HG03457 (cell line): Measurements from ENCODE around the gene ZBED1.
"Not testable (repeated sequence)": the region's sequence is repeated elsewhere in the genome, so short reads cannot be mapped to it uniquely, and the experiment has no call there.

ENCODE experiments used
- ATAC-seq: cut with Tn5 transposase; IDR thresholded peaks from one replicate; pipeline ENCODE4 v1.9.1; 2021; ENCODE audit warnings: moderate number of reproducible peaks; ENCODE audit not compliant: unreplicated experiment

Gene ZBED1

DNA sequence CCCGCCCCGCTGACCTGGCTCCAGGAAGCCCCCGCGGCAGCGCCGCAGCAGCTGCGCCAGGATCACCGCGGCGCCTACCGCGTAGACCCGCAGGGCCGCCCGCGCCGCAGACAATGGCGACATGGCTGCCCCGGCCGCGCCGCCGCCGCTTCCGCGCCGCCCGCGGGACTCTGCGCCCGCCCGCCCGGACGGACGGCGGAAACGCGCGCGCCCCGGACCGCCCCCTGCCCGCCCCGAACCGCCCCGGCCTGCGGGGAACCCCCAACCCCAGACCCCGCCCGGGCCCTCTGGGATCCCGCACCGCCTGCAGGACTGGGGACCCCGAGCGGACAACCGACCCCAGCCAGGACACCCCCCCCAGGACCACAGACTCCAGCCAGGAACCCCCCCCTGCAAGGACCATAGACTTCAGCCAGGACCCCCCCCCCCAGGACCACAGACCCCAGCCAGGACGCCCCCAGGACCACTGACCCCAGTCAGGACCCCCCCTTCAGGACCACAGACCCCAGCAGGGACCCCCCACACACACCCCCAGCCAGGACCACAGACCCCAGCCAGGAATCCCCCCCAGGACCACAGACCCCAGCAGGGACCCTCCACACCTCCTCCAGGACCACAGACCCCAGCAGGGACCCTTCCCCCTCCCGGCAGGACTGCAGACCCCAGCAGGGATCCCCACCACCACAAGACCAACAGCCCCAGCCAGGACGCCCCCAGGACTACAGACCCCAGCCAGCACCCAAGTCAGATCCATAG is at the start of gene ZBED1, which contains the start of gene DHRSX:
TSS of gene ZBED1 (minus strand) at position 174 of the 756 bp plus-strand sequence. CDS start 10,257 bp downstream, outside the sequence.
TSS of gene DHRSX (minus strand) at position 174 of the 756 bp plus-strand sequence. CDS start at position 123, 51 bp downstream.
- ATAC-seq, result peak; percentile 39

DNA sequence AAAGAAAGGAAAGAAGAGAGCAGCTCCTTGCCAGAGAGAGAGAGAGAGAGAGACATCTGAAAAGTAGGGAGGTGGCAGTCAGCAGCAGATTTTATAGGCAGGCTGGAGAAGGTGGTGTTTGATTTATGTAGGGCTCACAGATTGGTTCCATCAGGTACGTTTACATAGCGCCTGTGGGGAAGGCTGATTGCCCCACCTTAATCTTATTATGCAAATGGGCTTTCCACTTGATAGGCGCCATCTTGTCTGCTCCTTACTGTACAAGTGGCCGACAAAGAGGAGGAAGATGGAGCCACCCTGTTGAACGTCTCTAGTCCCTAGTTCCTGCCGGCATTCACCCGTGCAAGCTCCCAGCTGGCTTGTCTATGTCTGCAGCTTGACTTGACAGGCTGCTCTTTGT is 49.1 kb upstream of the ZBED1 start:
- ATAC-seq, result no peak

DNA sequence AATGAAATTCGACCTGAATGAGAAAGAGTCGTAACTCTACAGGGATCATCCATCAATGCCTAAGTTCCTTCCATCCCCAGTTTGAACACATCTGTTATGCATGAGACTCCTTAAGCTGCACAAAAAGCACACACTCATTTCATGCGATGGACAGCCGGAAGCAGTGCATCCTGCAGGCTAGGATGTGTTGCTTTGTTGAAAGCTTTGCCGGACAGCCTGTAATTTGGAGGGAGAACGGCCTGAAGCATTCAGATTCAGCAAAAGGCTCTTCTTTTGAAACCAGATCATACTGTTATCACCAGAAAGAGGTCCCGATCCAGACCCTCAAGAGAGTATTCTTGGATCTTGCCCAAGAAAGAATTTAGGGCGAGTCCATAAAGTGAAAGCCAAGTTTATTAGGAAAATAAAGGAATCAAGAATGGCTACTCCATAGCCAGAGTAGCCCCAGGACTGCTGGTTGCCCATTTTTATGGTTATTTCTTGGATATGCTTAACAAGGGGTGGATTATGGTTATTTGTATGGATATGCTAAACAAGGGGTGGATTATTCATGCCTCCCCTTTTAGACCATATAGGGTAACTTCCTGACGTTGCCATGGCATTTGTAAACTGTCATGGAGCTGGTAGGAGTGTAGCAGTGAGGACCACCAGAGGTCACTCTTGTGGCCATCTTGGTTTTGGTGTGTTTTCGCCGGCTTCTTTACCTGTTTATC is 48.1 kb upstream of the ZBED1 start:
- no peak for ATAC-seq

DNA sequence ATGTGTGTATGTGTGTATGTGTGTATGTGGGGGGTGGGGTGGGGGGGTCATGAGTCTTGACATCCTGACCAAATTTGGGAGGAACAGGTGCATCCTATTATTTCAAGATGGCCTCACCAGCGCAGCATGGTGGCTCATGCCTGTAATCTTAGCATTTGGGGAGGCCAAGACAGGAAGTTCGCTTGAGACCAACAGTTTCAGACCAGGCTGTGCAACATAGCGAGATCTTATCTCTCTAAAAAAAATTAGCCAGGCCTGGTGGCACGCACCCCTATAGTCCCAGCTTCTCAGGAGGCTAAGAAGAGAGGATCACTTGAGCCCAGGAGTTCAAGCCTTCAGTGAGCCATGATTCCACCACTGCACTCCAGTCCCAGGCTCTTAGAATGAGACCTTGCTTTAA is 47.0 kb upstream of the ZBED1 start:
- no peak for ATAC-seq

DNA sequence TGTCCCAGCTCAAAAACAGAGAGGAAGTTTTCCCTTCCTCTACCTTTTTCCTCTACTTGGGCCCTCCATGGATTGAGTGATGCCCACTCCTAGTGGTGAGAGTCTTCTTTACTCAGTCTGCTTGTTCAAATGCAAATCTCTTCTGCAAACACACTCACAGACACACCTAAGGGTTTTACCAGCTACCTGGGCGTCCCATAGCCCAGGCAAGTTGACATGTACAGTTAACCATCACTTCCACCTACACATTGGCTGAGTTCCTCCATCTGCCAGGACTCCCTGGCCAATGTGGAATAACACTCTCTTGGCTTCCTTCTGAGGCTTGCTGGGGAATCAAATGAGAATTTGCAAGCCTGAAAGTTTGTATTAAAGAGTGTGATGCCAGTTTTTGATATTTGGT is 45.7 kb upstream of the ZBED1 start:
- ATAC-seq, result no peak

DNA sequence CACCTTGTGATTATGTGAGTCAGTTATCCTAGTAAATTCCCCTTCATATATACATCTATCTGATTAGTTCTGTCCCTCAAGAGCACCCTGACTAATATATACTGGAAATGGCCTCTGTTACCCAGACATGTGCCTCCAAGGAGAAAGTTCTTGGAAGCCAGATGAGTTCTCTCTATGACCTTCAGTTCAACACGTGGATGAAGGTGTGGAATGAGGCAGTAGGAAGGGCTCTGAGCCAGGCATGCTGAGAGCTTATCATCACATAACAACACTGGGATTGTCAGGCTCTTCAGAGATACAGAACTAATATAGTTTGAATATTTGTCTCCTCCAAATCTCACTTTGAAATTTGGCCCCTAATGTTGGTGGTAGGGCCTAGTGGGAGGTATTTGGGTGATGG is 44.4 kb upstream of the ZBED1 start:
- ATAC-seq, result no peak

DNA sequence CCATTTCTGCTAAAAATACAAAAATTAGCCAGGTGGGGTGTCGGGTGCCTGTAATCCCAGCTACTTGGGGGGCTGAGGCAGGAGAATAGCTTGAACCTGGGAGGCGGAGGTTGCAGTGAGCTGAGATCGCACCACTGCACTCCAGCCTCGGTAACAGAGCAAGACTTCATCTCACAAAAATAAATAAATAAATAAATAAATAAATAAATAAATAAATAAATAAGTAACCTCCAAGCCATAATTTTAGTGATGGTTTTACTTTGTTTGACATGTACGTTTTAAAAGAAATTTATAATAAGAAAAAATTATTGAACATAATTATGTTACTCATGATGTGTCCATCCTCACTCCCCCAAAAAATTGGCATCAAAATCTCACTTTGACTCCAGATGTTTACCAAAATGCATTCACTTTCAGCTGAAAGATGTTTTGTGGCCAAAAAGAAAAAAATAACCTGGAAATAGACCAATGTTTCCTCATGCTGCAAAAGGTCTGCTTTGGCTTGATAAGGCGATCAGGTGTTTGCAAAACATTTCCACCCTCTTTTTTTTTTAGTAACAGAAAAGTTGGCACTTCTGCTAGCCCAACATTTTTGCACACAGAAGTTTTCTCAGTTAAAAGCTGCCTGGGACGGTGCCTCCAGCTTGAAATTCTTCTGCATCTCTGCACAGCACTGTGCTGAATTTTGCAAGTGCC is 42.2 kb upstream of the ZBED1 start:
- no peak for ATAC-seq

DNA sequence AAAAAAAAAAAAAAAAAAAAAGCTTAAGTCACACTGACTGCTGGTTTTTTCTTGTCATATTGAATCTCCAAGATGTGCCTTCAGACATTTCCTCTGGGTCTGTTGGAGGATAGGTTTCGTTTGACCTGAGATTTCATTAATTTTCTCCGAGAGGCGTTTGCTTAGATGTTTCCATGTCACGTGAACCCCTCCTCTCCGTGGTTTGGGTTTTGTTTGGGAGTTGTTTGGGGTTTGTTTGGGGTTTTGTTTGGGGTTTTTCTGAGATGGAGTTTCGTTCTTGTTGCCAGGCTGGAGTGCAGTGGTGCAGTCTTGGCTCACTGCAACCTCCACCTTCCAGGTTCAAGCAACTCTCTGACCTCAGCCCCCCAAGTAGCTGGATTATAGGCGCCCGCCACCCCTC is 40.8 kb upstream of the ZBED1 start:
- ATAC-seq, result no peak

DNA sequence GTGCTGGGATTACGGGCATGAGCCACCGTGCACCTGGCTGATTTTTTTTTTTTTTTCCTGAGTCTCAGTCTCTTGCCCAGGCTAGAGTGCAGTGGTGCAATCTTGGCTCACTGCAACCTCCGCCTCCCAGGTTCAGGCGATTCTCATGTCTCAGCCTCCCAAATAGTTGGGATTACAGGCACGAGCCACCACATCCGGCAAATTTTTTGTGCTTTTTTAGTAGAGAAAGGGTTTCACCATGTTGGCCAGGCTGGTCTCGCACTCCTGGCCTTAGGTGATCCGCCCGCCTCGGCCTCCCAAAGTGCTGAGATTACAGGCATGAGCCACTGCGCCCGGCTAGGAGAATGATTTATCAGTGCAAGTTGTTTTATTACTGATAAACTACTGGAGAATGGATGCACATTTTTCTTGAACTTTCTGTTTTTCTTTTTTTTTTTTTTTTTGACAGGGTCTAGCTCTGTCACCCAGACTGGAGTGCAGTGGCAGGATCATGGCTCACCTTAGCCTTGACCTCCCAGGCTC is 39.7 kb upstream of the ZBED1 start:
- ATAC-seq, result no peak

DNA sequence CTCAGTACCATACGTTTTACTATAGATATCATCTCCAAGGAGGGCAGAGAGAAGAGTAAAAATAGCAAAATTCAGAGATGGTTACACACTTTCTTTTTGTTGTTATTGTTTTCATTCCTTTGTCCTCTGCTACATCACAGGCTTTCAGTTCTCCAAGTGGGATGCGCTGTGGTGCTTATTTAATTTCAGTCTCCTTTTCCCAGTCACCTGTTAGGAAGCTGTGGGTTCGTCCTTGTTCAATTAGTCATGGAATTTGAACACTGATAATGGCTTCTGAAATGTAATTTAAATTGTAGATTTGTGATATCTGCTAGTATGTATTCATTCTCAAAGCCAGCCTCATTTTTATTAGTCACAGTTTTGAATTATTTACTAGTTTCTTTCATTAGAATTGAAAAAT is 38.8 kb upstream of the ZBED1 start:
- ATAC-seq, result no peak

DNA sequence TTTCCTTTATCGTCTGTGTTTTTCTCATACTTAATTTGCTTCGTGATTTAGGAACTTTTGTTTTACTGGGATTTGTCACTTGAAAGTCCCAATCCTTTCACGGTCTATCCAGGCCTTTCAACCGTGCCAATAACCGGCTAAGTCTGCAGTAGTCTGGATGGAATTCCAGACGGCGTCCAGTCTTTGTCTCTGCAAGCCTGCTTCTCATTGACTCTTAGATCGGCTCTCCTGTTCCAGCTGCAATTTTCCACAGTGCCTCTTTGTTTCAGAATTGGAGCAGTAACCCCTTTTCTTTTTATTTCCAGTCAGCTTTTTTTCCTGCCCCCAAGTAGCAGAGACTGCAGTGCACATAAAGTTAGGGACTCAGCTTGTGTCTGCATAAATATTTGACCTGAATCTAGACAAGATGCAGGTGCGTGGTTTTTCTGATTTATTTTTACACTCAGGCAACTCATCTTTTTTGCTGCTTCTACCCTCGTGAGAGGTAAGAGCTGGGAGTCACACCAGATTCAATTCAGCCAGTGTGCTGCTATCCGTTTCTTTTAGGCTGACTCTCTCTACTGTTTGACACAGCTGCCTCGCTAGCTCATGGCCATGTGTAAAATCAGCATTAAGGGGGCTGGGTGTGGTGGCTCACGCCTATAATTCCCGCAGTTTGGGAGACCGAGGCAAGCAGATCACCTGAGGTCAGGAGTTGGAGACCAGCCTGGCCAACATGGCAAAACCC is 37.4 kb upstream of the ZBED1 start:
- ATAC-seq, result no peak

DNA sequence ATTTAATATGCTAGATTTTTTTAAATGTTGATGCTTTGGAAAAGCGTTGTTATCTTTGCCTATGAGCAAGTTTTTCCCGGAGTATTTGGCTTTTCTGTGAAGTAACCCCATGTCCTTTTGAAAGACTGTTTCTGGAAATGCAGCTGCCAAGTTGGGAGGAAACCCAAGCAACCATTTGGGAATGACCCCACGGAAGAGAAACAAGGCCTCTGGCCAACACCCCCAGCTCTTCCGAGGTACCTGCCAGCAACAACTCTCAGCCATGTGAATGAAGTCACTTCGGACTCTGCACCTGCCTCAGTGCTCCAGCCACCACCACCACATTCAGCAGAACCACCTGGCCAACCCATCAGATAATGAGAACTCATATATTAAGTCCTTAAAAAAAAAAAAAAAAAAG is 36.2 kb upstream of the ZBED1 start:
- no peak for ATAC-seq

DNA sequence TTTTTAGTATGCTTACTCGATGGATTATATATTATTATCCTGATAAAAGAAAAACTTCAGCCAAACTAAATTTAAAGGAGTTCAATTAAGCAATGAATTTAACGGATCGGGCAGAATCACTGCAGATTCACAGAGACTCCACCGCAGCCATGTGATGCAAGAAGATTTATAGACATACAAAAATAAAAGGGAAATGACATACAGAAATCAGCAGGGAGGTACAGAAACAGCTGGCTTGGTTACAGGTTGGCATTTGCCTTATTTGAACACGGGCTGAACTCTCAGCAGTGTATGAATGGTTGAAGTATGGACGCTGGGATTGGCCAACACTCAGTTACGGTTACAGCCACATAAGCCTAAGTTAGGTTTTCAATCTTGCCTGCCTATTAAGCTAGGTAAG is 35.4 kb upstream of the ZBED1 start:
- no peak for ATAC-seq

DNA sequence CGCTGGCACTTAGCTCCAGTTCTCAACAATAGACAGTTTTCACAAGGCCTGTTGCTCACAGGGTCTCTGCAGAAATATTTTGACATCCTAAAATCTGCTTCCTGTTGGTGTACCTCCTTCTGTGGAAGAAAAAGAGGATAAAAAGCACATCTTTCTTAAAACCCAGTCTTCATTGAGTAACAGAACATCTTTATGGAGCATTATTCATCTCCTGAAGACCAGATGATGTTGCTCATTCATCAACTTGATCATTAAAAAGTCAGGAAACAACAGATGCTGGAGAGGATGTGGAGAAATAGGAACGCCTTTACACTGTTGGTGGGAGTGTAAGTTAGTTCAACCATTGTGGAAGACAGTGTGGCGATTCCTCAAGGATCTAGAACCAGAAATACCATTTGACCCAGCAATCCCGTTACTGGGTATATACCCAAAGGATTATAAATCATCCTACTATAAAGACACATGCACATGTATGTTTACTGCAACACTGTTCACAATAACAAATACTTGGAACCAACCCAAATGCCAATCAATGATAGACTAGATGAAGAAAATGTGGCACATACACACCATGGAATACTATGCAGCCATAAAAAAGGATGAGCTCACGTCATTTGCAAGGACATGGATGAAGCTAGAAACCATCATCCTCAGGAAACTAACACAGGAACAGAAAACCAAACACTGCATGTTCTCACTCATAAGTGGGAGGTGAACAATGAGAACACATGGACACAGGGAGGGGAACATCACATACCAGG is 33.7 kb upstream of the ZBED1 start:
- not testable (repeated sequence) for ATAC-seq

DNA sequence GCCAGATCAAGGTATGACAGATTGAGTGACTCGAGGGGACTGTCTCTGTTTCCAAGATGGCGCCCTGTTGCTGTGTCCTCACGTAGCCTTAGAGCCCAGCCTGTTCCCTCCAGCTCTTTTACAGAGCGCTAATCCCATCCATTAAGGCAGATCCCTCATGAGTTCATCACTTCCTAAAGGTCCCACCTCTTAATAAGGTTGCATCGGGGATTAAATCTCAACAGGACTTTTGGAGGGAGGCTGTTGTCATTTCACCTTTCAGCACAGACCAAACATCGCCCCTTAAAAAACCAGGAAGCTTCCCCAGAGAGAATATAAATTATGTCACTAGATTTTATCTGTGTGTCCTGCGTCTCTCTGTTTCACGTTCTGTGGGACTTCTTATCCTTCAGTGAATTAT is 32.6 kb upstream of the ZBED1 start:
- ATAC-seq, result no peak

DNA sequence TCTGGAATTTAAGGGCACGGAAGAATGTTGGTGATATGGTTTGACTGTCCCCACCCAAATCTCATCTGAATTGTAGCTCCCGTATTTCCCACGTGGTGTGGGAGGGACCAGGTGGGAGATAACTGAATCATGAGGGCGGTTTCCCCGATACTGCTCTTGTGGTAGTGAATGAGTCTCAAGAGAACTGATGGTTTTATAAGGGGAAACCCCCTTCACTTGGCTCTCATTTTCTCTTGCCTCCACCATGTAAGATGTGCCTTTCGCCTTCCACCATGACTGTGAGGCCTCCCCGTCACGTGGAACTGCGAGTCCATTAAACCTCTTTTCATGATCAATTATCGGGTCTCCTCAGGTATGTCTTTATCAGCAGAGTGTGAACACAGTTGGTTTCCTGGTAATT is 25.6 kb upstream of the ZBED1 start:
- no peak for ATAC-seq

DNA sequence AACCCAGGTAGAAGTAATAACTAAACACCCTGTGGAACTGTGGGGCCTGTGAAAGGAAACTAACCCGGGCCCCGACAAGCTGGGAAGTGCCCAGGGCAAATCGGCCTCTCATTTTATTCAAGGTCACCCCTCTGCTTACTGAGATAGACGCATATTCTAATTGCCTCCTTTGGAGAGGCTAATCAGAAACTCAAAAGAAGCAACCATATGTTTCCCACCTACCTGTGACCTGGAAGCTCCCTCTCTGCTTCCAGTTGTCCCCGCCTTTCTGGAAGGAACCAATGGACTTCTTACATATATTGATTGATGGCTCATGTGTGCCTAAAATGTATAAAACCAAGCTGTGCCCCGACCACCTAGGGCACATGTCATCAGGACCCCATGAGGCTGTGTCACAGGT is 23.1 kb upstream of the ZBED1 start:
- ATAC-seq, result no peak

DNA sequence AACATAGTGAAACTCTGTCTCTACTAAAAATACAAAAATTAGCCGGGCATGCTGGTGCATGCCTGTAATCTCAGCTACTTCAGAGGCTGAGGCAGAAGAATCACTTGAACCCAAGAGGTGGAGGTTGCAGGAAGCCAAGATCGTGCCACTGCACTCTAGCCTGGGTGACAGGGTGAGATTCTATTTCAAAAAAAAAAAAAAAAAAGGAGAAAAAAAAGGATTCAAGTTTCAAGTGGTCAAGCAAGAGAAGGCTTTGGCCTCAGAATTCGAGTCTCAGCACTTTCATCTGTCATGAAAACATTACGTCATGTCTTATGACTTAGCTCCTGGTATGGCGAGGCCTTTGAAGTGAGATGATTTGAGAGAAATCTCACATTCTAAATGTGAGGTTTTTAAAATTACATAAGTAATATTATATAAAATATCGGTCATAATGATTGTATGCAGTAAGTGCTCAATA is 21.2 kb upstream of the ZBED1 start:
- peak; percentile 34 for ATAC-seq

DNA sequence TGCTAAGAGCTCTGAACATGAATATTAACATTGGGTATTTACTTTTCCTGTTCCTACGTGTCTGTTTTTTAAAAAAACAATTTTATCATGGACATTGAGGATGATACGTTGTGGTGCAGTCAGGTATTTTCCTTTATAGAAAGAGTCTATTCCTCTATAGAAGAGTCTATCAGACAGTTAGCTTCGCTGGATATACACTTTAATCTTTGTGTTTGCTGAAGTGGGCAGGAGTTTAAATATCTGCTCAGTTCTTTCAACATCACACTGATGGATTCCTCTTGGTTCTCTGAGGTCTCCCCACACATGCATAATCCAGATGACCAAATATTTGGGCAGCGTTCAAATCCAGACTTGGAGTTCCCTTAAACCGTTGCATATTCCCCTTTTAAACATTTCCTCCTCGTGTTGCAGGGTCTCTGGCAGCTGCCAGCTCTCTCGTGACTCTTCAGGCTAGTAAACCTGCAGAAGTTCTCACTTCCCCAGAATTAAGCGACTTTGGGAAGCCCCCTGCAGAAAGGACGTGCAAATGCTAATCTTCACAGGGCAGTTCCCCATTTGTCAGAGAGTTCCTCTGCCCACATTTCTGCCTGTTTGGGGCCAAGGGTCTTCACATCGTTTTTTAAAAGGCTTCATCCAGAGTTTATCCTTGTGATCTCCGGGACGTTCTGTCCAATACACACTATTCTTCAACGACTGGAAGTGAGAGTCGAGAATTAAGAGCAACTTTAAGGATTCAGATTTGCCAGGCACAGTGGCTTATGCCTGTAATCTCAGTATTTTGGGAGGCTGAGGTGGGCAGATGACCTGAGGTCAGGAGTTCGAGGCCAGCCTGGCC is 20.5 kb upstream of the ZBED1 start:
- peak; percentile 66 for ATAC-seq
